ENCODE measurements around the gene FOXP2.

- TF ChIP-seq CTCF (conservative IDR thresholded peaks at IDR 0.05): no peak
- TF ChIP-seq ZFX (IDR thresholded peaks at IDR 0.05): no peak
Observed at GRCh38 chr7:114715907-114716306, 301.3 kb downstream of the FOXP2 start.
